Body of pancreas (tissue), 4 donors: Measurements from ENCODE around the gene TTF2. TPM values are rescaled to one million over a fixed set of nuclear protein-coding genes. Genes with fewer than 3 reads are reported as not detected.

Source experiments
- ATAC-seq: fragments of 150-250 bp; one replicate; pipeline ENCODE4 v1.9.1; 2016
- DNase-seq, 4 donors: peaks; one replicate each; pipeline ENCODE4 v3.0.0-alpha.2; 2019
- H3K27ac ChIP-seq, 4 donors: fragments of 200-600 bp; sonication (generic); 1 replicate in 3 of 4; 2 replicates in 1 of 4; pipeline versions ENCODE4 v1.5.1 to v1.6.1; 2016 to 2019; ENCODE audit warnings: mild to moderate bottlenecking in 1 of 4, mixed read lengths in 1 of 4, moderate library complexity in 1 of 4
- H3K27me3 ChIP-seq, 2 donors: fragments of 200-600 bp; sonication (generic); one replicate each; pipeline ENCODE4 v1.6.0; 2016; ENCODE audit warnings: mild to moderate bottlenecking in 1 of 2
- H3K36me3 ChIP-seq, 2 donors: fragments of 200-600 bp; sonication (generic); replicated peaks in 1 of 2; 2 replicates each; pipeline ENCODE4 v1.5.1; 2016; ENCODE audit warnings: low read depth in 2 of 2; ENCODE audit not compliant: insufficient read depth in 1 of 2
- H3K4me1 ChIP-seq: fragments of 200-600 bp; sonication (generic); one replicate; pipeline ENCODE4 v1.6.0; 2016
- H3K4me3 ChIP-seq, 2 donors: fragments of 200-600 bp; sonication (generic); 1 replicate in 1 of 2; 2 replicates in 1 of 2; pipeline ENCODE4 v1.5.1; 2016 to 2019
- H3K9me3 ChIP-seq, 3 donors: fragments of 200-600 bp; sonication (generic); 1 replicate in 2 of 3; 2 replicates in 1 of 3; pipeline ENCODE4 v1.5.1; 2016
- CTCF ChIP-seq, 7 experiments: fragments of 450-650 bp in 4 of 7; fragments of 200-600 bp in 3 of 7; sonication (generic) in 3 of 7; IDR thresholded peaks; one replicate each; pipeline ENCODE4 v1.5.1; 2016 to 2019; ENCODE audit warnings: antibody characterized with exemption in 7 of 7
- POLR2A ChIP-seq, 3 donors: fragments of 450-650 bp; IDR thresholded peaks; one replicate each; pipeline ENCODE4 v1.6.1; 2016; ENCODE audit warnings: antibody characterized with exemption in 3 of 3, mild to moderate bottlenecking in 2 of 3
- whole genome bisulfite sequencing, 2 donors: methylation state at CpG; one replicate each; pipeline ENCODE4 v1.1.5; 2017; 5-methylcytosine and 5-hydroxymethylcytosine counted together
- intact Hi-C: fragments of 100-400 bp; cut with DNase I; formaldehyde crosslinking; loops from one replicate; pipeline ENCODE4 v1.15.1; 2023
- total RNA-seq, 2 donors: library from RNA; depleted of rRNA; stranded (reverse); fragments of >200 nt; gene quantifications; one replicate each; pipeline ENCODE4 v1.1.0, GENCODE V29; 2016

Gene TTF2
- total RNA-seq, 2 donors from 2014 or later: 7.8 to 9.6 TPM

DNA sequence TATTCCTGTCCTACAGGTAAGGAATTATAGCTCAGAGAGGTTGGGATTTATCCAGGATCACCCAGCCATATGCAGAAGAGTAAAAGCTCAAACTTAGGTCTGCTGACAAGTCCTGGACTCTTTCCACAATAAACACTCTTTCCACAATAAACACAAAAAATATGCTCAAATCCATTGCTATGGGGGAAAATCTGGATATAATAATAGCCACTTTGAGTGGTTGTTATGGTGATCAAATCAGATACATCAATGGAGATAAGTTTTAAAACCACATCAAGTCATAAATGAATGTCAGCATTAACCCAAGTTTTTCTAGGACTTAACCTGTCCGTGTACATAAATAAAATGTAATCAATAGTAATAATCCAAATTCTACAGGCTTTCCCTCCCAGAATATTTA is 22.3 kb upstream of the TTF2 start:
- 79 to 82% methylated on average over 1 of the region's 1 CpG for WGBS, 2 donors
- ATAC-seq (no peak), DNase-seq (no peak)
- H3K4me3 ChIP-seq: no peak overlapping the region
- H3K9me3 ChIP-seq: no peaks in the 10 kb centered on the region
- TF ChIP-seq POLR2A (IDR thresholded peaks at IDR 0.05): no peak
- no peak for TF ChIP-seq CTCF (IDR thresholded peaks at IDR 0.05)
- H3K27me3 ChIP-seq: no peaks in the 10 kb centered on the region
- no peaks in the 10 kb centered on the region for H3K36me3 ChIP-seq
- H3K4me1 ChIP-seq: no peaks in the 10 kb centered on the region
- H3K27ac ChIP-seq: no peak overlapping the region
- intact Hi-C loops: no loop called here

GRCh38 chr1:117038236-117038635 is 21.9 kb upstream of the TTF2 start:
- H3K9me3 ChIP-seq: no peaks in the 10 kb centered on the region
- no peaks in the 10 kb centered on the region for H3K27me3 ChIP-seq
- ATAC-seq (no peak), DNase-seq (no peak)
- no peaks in the 10 kb centered on the region for H3K36me3 ChIP-seq
- H3K27ac ChIP-seq: no peak overlapping the region
- 83 to 88% methylated on average over 6 of the region's 6 CpGs for WGBS, 2 donors
- H3K4me1 ChIP-seq: no peaks in the 10 kb centered on the region
- H3K4me3 ChIP-seq: no peak overlapping the region
- TF ChIP-seq CTCF (IDR thresholded peaks at IDR 0.05) (no peak), POLR2A (IDR thresholded peaks at IDR 0.05) (no peak)
- intact Hi-C loops: no loop called here

- intact Hi-C loops: loop anchor here (10.0 kb wide), 1 partner anchor 79 kb away; no protein-coding TSS in a partner anchor
- Histone ChIP-seq H3K36me3 (no peaks in the 10 kb centered on the region), H3K4me3 (no peak overlapping the region), H3K4me1 (peaks cover 5% of the 10 kb centered on the region), H3K9me3 (no peaks in the 10 kb centered on the region), H3K27ac (no peak overlapping the region), H3K27me3 (no peaks in the 10 kb centered on the region)
- no peak for TF ChIP-seq CTCF (IDR thresholded peaks at IDR 0.05)
- no peak for TF ChIP-seq POLR2A (IDR thresholded peaks at IDR 0.05)
- WGBS, 2 donors: 95 to 96% methylated on average over 1 of the region's 1 CpG
- ATAC-seq (no peak), DNase-seq (no peak)
Measured at GRCh38 chr1:117044217-117044616, 15.9 kb upstream of the TTF2 start.

DNA sequence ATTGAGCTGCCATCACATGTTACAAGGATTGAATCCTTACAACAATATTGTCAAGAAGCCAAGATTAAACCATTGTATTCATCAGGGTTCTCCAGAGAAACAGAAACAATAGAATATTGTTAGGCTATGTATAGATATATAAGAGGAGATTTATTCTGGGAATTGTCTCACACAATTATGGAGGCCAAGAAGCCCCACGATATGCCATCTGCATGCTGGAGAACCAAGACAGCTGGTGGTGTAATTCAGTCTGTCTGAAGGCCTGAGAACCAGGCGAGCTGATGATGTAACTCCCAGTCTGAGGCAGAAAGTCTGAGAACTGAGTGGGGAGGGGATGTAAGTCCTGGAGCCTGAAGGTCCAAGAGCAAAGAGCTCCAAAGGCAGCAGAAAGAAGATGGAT is 14.5 kb upstream of the TTF2 start:
- H3K9me3 ChIP-seq: no peaks in the 10 kb centered on the region
- no peaks in the 10 kb centered on the region for H3K36me3 ChIP-seq
- intact Hi-C loops: loop anchor here (2.0 to 10.0 kb wide), 2 partner anchors 81 to 307 kb away; no protein-coding TSS in a partner anchor
- H3K27ac ChIP-seq: no peak overlapping the region
- no peak for DNase-seq
- 75 to 86% methylated on average over 2 of the region's 2 CpGs for WGBS, 2 donors
- H3K27me3 ChIP-seq: no peaks in the 10 kb centered on the region
- TF ChIP-seq POLR2A (IDR thresholded peaks at IDR 0.05) (no peak), CTCF (IDR thresholded peaks at IDR 0.05) (no peak)
- H3K4me3 ChIP-seq: no peak overlapping the region
- H3K4me1 ChIP-seq: peaks cover 5% of the 10 kb centered on the region
- no peak for ATAC-seq

DNA sequence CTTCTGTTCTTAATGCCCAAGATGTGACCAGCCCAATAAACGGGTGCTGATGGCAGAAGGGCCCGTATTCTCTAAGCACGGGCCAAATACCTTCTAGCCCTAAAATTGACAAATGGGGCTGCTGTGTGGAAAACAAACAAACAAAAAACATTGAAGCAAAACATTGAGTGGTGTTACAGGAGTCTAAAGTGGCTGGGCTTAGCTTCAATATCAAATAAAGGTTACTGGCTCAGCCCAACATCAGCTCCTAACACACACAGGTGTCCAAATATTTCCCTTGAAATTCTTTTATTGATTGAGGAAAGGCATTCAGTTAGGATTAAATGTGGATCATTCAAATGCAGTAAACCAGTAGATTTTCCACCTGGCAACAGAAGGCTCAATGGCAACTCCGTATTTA is 13.3 kb upstream of the TTF2 start:
- H3K36me3 ChIP-seq: no peaks in the 10 kb centered on the region

More for the DNA sequence above, 13.3 kb upstream of the TTF2 start:
- DNase-seq (no peak), ATAC-seq (peak; percentile 40)
- Histone ChIP-seq H3K4me1 (peaks cover 5% of the 10 kb centered on the region), H3K27ac (no peak overlapping the region), H3K4me3 (no peak overlapping the region), H3K27me3 (no peaks in the 10 kb centered on the region), H3K9me3 (no peaks in the 10 kb centered on the region)
- WGBS, 2 donors: 30 to 31% methylated on average over 4 of the region's 4 CpGs
- intact Hi-C loops: loop anchor here (2.0 to 10.0 kb wide), 2 partner anchors 82 to 308 kb away; no protein-coding TSS in a partner anchor
- TF ChIP-seq CTCF (IDR thresholded peaks at IDR 0.05): no peak
- no peak for TF ChIP-seq POLR2A (IDR thresholded peaks at IDR 0.05)
